NCI-H82 (cell line): ENCODE results near the gene NTF4.
"Not testable (repeated sequence)": the region's sequence is repeated elsewhere in the genome, so short reads cannot be mapped to it uniquely, and the experiment has no call there.

Experiments used
- DNase-seq: peaks from one replicate; lab custom pipeline; 2025; lab: John Stamatoyannopoulos, UW

NTF4 gene

GRCh38 chr19:49056902-49057596 is 7.6 kb downstream of the NTF4 start:
- not testable (repeated sequence) for DNase-seq

DNA sequence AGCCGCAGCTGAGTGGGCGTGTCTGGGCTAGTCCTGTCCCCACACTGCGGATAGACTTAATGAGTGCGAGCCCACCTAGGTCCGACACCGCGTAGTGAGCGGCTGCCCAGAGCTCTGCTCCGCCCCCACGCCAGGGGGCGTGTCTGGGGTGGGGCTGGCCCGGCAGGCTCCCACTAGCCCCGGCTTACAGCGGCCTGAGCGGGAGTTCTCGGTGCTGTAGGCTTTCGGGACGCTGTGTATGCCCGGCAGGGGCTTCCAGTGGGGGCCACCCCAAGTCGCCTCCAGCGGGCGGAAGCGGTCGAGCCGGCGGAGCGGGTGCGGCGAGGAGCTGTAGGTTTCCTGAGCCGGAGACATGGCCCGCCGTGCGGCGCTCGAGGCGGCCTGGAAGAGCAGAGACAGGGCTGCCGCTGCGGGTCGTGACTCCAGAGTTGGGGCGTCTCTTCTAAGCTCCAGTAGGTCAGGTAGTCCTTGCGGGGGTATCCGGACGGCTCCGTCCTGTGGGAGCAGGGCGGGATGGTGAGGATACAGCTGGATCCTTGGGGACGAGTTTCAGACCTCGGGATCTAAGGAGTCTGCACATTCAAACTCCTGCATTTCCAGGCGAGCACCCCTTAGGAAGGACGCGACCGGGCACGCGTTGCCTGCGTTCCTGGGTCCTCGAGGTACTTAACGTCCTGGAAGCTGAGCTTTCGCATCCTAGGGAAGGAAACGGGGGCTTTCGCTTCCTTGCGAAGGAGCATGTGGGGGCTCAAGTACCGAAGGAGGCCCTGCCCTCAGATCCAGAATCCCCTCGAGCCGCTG is 8.3 kb downstream of the NTF4 start:
- peak; percentile 78 for DNase-seq

DNA sequence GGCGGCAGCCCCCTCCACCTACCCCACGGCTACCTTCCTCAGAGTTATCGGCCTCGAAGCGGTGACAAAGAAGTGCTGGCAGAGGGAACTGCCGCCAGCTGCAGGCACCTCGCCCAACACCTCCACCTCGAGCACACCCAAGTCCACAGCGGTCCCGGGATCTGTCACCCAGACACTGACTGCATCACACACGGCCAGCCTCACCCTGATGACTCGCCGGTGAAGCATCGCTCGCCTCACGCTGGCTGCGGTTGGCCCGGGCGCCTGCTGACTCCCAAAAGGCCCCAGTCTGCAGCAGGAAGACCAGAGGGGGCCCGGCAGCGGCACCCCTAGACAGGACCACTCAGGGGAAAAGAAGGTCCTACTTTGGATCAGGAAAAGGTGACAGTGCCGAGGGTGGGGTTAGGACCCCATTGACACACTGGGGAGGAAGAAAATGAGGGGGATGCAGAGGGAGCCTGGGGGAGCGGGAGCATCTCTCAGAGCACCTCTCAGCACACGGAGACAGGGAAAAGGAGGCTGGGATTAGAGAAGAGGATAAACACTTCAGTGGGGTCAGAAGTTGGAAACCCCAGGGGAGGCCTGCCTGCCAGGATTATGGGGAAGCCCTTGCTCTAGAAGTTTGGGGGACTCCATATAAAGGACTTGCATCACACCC is 14.1 kb downstream of the NTF4 start:
- not testable (repeated sequence) for DNase-seq

GRCh38 chr19:49049834-49050233 is 14.8 kb downstream of the NTF4 start:
- not testable (repeated sequence) for DNase-seq

- not testable (repeated sequence) for DNase-seq
These were observed 15.6 kb downstream of the NTF4 start, which contains the start of gene CGB8 for GRCh38 chr19:49049011-49049410. Gene CGB8 (minus strand): TSS chr19:49049111. CDS start chr19:49048739, 372 bp downstream.

DNA sequence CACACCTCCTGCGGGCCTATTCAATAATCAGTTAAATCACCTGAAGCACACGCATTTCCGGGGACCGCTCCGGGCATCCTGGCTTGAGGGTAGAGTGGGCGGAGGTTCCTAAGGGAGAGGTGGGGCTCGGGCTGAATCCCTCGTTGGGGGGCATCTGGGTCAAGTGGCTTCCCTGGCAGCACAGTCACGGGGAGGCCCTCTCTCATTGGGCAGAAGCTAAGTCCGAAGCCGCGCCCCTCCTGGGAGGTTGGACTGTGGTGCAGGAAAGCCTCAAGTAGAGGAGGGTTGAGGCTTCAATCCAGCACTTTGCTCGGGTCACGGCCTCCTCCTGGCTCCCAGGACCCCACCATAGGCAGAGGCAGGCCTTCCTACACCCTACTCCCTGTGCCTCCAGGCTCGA is 21.1 kb downstream of the NTF4 start, which contains the start of gene CGB5:
Gene CGB5, plus strand, starts transcription at position 301 of the 400 bp plus-strand sequence. CDS start 362 bp downstream, outside the sequence.
- not testable (repeated sequence) for DNase-seq

- not testable (repeated sequence) for DNase-seq
These were observed 22.0 kb downstream of the NTF4 start for GRCh38 chr19:49042666-49043065.

- no peak for DNase-seq
These were observed 22.4 kb downstream of the NTF4 start for GRCh38 chr19:49042177-49042576.

GRCh38 chr19:49039736-49040135 is 24.9 kb downstream of the NTF4 start:
- not testable (repeated sequence) for DNase-seq

DNA sequence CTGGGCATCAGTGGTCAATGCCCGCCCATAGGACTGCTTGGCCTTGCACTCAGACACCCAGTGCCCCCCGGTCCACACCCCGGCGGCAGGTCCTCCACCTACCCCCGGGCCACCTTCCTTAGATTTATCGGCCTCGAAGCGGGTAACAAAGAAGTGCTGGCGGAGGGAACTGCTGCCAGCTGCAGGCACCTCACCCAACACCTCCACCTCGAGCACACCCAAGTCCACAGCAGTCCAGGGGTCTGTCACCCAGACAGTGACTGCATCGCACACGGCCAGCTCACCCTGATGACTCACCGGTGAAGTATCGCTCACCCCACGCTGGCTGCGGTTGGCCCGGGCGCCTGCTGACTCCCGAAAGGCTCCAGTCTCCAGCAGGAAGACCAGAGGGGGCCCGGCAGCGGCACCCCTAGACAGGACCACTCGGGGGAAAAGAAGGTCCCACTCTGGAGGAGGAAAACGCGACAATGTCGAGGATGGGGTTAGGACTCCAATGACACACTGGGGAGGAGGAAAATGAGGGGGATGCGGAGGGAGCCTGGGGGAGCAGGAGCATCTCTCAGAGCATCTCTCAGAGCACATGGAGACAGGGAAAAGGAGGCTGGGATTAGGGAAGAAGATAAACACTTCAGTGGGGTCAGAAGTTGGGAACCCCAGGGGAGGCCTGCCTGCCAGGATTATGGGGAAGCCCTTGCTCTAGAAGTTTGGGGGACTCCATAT is 25.9 kb downstream of the NTF4 start:
- not testable (repeated sequence) for DNase-seq

DNA sequence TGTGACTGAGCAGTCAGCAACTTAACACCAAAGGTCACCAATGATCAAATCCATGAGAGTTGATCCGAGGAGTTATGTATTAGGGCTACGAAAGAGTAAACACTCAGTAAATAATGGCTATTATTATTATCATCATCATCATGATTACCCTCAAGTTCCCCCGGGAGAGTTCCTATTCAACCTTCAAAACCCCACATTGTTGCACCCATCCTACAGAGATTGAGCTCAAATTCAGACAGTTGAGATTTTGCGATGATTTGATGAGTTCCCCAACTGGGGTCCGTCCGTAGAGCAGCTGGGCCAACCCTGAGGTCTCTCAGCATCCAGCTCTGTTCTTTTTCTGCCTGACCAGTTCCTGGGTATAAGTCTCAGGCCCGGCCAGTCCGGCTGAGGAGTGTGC is 26.5 kb downstream of the NTF4 start:
- DNase-seq: not testable (repeated sequence)

DNA sequence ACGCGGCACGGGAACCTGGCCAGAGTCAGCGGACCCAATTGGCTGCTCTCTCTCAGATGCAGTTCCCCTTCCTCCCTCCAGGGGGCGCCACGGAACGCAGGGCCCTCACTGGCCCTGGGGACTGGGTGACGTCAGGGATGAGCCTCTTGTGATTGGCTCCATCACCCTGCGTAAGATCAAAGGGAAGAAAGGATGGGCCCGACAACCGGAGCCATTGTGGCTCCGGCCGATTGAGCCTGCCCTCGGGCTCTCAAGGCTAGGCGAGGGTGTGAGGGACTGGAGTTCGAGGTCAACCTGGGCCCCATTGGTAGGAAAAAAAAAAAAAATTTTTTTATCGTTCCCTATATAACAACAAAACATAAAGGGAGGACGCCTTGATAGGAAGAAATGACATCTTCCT is 27.8 kb downstream of the NTF4 start, which contains the start of gene CGB1:
Gene CGB1, minus strand, starts transcription at position 81 of the 400 bp plus-strand sequence. CDS start 184 bp downstream, outside the sequence.
- DNase-seq: peak; percentile 93

GRCh38 chr19:49031642-49032301 is 32.8 kb downstream of the NTF4 start, which contains the start of gene CGB2:
Gene CGB2 (plus strand): TSS chr19:49031890. CDS start chr19:49032096, 206 bp downstream.
- peak; percentile 92 for DNase-seq

- DNase-seq: not testable (repeated sequence)
These were observed 34.3 kb downstream of the NTF4 start for GRCh38 chr19:49030323-49030722.

- DNase-seq: not testable (repeated sequence)
These were observed 34.9 kb downstream of the NTF4 start for GRCh38 chr19:49029749-49030148.

DNA sequence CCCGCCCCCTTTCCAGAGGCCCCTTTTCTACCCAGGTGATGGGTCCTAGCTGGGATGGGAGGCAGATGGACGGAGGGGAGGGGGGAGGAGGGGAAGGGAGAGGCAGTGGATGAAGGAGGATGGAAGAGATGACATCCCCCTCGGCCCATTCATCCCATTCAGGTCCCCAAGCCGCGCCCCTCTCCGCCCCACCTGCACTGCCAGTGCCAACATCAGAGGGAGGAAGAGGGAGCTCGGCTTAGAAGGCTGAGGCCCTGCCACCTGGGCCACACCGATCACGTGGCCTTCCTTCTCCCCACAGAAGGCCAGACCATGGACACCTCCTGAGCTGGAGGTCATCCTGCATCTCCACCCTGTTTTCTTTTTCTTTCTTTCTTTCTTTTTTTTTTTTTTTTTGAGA is 35.9 kb downstream of the NTF4 start:
- DNase-seq: not testable (repeated sequence)

- DNase-seq: not testable (repeated sequence)
These were observed 39.0 kb downstream of the NTF4 start for GRCh38 chr19:49025599-49025998.

- not testable (repeated sequence) for DNase-seq
These were observed 39.5 kb downstream of the NTF4 start for GRCh38 chr19:49025088-49025487.

DNA sequence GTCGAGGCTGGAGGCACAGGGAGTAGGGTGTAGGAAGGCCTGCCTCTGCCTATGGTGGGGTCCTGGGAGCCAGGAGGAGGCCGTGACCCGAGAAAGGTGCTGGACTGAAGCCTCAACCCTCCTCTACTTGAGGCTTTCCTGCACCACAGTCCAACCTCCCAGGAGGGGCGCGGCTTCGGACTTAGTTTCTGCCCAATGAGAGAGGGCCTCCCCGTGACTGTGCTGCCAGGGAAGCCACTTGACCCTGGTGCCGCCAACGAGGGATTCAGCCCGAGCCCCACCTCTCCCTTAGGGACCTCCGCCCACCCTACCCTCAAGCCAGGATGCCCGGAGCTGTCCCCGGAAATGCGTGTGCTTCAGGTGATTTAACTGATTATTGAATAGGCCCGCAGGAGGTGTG is 40.4 kb downstream of the NTF4 start, which contains the start of gene CGB3:
Gene CGB3, minus strand, starts transcription at position 101 of the 400 bp plus-strand sequence. CDS start 362 bp downstream, outside the sequence.
- not testable (repeated sequence) for DNase-seq

DNA sequence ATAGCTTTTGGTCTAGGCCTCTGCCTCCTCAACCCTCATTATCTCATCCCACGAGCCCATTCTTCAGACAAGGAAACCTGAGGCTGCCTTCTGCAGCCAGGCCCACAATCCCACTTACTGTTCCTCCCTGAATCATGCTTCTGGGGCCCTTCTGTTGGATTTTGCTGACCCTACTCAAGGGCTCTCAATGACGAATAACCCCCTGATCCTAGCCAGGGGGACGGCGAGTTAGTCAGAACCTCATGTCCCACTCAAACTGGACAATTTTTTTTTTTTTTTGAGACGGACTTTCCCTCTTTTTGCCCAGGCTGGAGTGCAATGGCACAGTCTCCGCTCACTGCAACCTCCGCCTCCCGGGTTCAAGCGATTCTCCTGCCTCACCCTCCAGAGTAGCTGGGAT is 42.5 kb downstream of the NTF4 start:
- DNase-seq: no peak
